ENCODE results near the gene RSPO4.

The RSPO4 gene

DNA sequence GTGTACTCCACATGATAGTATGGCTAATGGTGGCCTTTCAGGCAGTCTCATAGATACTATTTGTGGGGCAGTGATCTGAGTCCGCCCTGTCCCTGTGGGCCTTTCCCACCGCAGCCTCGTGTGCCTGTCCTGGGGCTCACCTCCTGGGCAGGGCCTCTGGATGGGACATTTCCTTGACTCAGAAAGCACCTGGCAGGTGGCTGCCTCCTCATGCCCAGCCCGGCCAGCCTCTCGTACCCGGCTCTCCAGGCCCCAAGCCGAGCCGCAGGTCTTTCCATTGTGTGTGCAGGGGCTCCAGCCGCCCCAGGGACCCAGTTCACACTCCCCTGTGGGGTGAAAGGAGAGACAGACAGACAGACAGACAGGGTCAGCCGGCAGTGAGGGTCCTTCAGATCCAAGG lies 38.3 kb downstream of the RSPO4 start:
- Histone ChIP-seq H3K27me3 (ENCODE audit: low read depth, low read length) (no peaks in the 10 kb centered on the region), H3K4me1 (ENCODE audit: control insufficient read depth in 1 of 2, insufficient read depth in 2 of 2, low read length in 2 of 2) (no peaks in the 10 kb centered on the region), H3K4me3 (ENCODE audit: low read depth in 1 of 2, low read length in 2 of 2) (no peak overlapping the region), H3K36me3 (ENCODE audit: control insufficient read depth in 1 of 2, insufficient read depth in 2 of 2, low read length in 2 of 2) (no peaks in the 10 kb centered on the region), H3K9me3 (ENCODE audit: control insufficient read depth in 1 of 2, low read length in 2 of 2) (no peaks in the 10 kb centered on the region), H3K27ac (ENCODE audit: low read length) (no peak overlapping the region)

GRCh38 chr20:962683-963082 lies 39.4 kb downstream of the RSPO4 start:
- H3K27me3 ChIP-seq (ENCODE audit: low read depth, low read length): no peaks in the 10 kb centered on the region
- no peak overlapping the region for H3K27ac ChIP-seq (ENCODE audit: low read length)
- H3K9me3 ChIP-seq (ENCODE audit: control insufficient read depth in 1 of 2, low read length in 2 of 2): no peaks in the 10 kb centered on the region
- no peak overlapping the region for H3K4me3 ChIP-seq (ENCODE audit: low read depth in 1 of 2, low read length in 2 of 2)
- no peaks in the 10 kb centered on the region for H3K36me3 ChIP-seq (ENCODE audit: control insufficient read depth in 1 of 2, insufficient read depth in 2 of 2, low read length in 2 of 2)
- no peaks in the 10 kb centered on the region for H3K4me1 ChIP-seq (ENCODE audit: control insufficient read depth in 1 of 2, insufficient read depth in 2 of 2, low read length in 2 of 2)

DNA sequence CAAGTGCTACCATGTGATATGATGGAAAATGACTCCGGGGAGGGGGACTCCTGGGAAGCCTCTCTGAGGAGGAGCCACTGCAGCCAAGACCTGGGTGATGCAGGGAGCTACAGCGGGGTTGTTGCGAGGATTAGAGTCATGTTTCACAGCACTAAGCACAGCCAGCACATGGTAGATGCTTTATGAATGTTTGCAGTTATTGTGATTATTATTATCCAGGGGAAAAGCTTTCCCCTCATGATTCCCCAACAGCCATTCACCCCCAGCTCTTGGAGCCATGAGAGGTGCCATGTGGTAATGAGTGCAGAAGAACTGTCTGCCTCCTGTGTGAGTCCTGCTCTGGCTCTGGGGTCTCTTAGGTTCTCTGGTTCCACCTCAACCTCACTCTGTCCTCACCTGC lies 39.9 kb downstream of the RSPO4 start:
- H3K4me1 ChIP-seq (ENCODE audit: control insufficient read depth in 1 of 2, insufficient read depth in 2 of 2, low read length in 2 of 2): no peaks in the 10 kb centered on the region
- no peaks in the 10 kb centered on the region for H3K27me3 ChIP-seq (ENCODE audit: low read depth, low read length)
- no peak overlapping the region for H3K27ac ChIP-seq (ENCODE audit: low read length)
- no peaks in the 10 kb centered on the region for H3K9me3 ChIP-seq (ENCODE audit: control insufficient read depth in 1 of 2, low read length in 2 of 2)
- no peaks in the 10 kb centered on the region for H3K36me3 ChIP-seq (ENCODE audit: control insufficient read depth in 1 of 2, insufficient read depth in 2 of 2, low read length in 2 of 2)
- H3K4me3 ChIP-seq (ENCODE audit: low read depth in 1 of 2, low read length in 2 of 2): no peak overlapping the region

DNA sequence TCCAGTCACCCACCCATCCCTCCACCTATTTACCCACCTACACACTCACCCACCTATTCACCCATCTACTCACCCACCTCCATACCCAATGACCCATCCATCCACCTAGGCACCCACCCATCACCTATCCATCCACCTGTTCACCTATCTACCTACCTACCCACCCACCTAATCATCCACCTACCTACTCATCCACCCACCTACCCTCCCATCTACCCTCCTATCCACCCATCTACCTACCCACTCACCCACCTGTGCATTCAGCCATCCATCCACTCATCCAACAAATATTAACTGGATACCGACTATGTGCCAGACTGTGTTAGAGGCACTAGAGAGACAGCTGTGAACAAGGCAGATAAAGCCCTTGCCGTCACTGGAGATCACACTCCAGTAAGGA lies 40.3 kb downstream of the RSPO4 start:
- Histone ChIP-seq H3K27me3 (ENCODE audit: low read depth, low read length) (no peaks in the 10 kb centered on the region), H3K36me3 (ENCODE audit: control insufficient read depth in 1 of 2, insufficient read depth in 2 of 2, low read length in 2 of 2) (no peaks in the 10 kb centered on the region)

DNA sequence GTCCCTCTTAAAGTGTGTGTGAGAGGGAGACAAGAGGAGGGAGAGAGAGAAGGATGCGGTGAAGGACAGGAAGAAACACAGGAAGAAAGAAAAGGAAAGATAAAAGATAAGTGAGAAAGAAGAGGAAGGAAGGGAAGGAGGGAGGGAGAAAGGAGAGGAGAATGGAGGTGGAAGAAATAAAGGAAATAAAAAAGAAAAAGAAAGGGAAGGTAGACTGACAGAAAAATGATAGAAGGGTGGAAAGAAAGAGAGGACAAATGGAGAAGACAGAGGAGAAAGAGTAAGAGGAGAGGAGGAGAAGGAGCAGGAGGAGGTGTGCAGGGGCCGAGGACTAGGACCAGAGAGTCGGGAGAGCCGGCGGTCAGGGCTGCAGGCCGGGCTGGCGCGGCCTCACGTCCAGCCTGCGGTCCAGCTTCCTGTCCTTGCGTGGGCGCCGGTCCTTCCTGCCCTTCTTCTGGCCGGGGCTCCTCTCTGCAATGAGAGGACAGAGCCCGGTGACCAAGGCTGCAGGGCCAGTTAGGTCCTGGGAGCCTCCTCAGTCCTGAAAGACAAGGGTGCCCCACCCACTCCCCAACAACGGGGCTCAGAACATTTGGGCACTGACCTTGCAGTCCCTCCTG lies 42.0 kb downstream of the RSPO4 start:
- Histone ChIP-seq H3K27me3 (ENCODE audit: low read depth, low read length) (peaks cover 4% of the 10 kb centered on the region), H3K4me3 (ENCODE audit: low read depth in 1 of 2, low read length in 2 of 2) (no peak overlapping the region), H3K4me1 (ENCODE audit: control insufficient read depth in 1 of 2, insufficient read depth in 2 of 2, low read length in 2 of 2) (peaks cover 0 to 5% of the 10 kb centered on the region in 2 donors), H3K27ac (ENCODE audit: low read length) (no peak overlapping the region), H3K36me3 (ENCODE audit: control insufficient read depth in 1 of 2, insufficient read depth in 2 of 2, low read length in 2 of 2) (no peaks in the 10 kb centered on the region), H3K9me3 (ENCODE audit: control insufficient read depth in 1 of 2, low read length in 2 of 2) (no peaks in the 10 kb centered on the region)

More for the DNA sequence above, 40.3 kb downstream of the RSPO4 start:
- Histone ChIP-seq H3K27ac (ENCODE audit: low read length) (no peak overlapping the region), H3K4me1 (ENCODE audit: control insufficient read depth in 1 of 2, insufficient read depth in 2 of 2, low read length in 2 of 2) (no peaks in the 10 kb centered on the region), H3K9me3 (ENCODE audit: control insufficient read depth in 1 of 2, low read length in 2 of 2) (no peaks in the 10 kb centered on the region), H3K4me3 (ENCODE audit: low read depth in 1 of 2, low read length in 2 of 2) (no peak overlapping the region)

DNA sequence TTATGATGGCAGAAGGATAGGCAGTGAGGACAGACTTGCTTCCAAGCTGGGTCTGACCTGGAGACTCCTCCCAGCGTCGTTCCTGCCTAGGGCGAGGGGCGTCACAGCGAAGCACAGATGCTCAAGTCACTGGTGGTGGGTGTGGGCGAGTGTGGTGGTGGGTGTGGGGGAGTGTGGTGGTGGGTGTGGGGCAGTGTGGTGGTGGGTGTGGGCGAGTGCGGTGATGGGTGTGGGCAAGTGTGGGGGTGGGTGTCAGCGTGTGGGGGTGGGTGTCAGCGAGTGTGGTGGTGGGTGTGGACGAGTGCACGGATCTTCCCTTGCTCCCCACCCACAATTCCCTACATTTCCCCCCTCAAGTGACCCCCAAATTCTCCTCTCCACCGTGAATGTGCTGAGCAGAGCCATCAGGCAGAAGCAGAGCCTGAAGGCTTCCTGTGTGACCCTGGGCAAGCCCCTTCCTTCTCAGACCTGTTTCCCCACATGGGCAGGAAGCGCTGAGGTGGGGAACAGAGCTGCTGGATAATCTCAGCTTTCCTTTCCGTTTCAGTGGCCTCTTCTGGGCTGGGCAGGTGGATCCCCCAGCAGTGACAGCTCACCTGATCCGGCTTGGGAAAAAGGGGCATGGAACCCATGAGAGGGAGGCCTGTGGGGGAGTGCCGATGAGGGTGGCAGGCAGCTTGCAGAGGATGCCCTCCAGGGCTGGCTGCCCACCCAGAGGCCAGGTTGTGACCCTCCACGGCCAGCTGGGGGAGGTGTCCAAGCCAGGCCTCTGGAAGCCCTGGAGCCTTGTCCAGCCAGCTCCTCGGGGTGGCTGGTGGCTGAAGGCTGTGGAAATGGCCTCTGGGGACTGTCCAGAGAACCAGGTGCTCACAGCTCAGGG lies 42.9 kb downstream of the RSPO4 start:
- Histone ChIP-seq H3K9me3 (ENCODE audit: control insufficient read depth in 1 of 2, low read length in 2 of 2) (no peaks in the 10 kb centered on the region), H3K27ac (ENCODE audit: low read length) (no peak overlapping the region), H3K4me1 (ENCODE audit: control insufficient read depth in 1 of 2, insufficient read depth in 2 of 2, low read length in 2 of 2) (peaks cover 0 to 5% of the 10 kb centered on the region in 2 donors), H3K36me3 (ENCODE audit: control insufficient read depth in 1 of 2, insufficient read depth in 2 of 2, low read length in 2 of 2) (no peaks in the 10 kb centered on the region), H3K4me3 (ENCODE audit: low read depth in 1 of 2, low read length in 2 of 2) (no peak overlapping the region), H3K27me3 (ENCODE audit: low read depth, low read length) (peaks cover 9% of the 10 kb centered on the region)

- H3K9me3 ChIP-seq (ENCODE audit: control insufficient read depth in 1 of 2, low read length in 2 of 2): no peaks in the 10 kb centered on the region
- peaks cover 9% of the 10 kb centered on the region for H3K27me3 ChIP-seq (ENCODE audit: low read depth, low read length)
- H3K36me3 ChIP-seq (ENCODE audit: control insufficient read depth in 1 of 2, insufficient read depth in 2 of 2, low read length in 2 of 2): no peaks in the 10 kb centered on the region
These were observed 44.6 kb downstream of the RSPO4 start for GRCh38 chr20:957544-957943.

GRCh38 chr20:956330-956951 lies 45.7 kb downstream of the RSPO4 start:
- no peak overlapping the region for H3K4me3 ChIP-seq (ENCODE audit: low read depth in 1 of 2, low read length in 2 of 2)
- no peaks in the 10 kb centered on the region for H3K9me3 ChIP-seq (ENCODE audit: control insufficient read depth in 1 of 2, low read length in 2 of 2)
- H3K36me3 ChIP-seq (ENCODE audit: control insufficient read depth in 1 of 2, insufficient read depth in 2 of 2, low read length in 2 of 2): no peaks in the 10 kb centered on the region
- peaks cover 9% of the 10 kb centered on the region for H3K27me3 ChIP-seq (ENCODE audit: low read depth, low read length)
- H3K27ac ChIP-seq (ENCODE audit: low read length): no peak overlapping the region
- peaks cover 0 to 5% of the 10 kb centered on the region in 2 donors for H3K4me1 ChIP-seq (ENCODE audit: control insufficient read depth in 1 of 2, insufficient read depth in 2 of 2, low read length in 2 of 2)

More at GRCh38 chr20:957544-957943, 44.6 kb downstream of the RSPO4 start:
- no peak overlapping the region for H3K4me3 ChIP-seq (ENCODE audit: low read depth in 1 of 2, low read length in 2 of 2)
- H3K4me1 ChIP-seq (ENCODE audit: control insufficient read depth in 1 of 2, insufficient read depth in 2 of 2, low read length in 2 of 2): peaks cover 0 to 5% of the 10 kb centered on the region in 2 donors
- H3K27ac ChIP-seq (ENCODE audit: low read length): no peak overlapping the region

GRCh38 chr20:955656-956055 lies 46.5 kb downstream of the RSPO4 start:
- no peaks in the 10 kb centered on the region for H3K9me3 ChIP-seq (ENCODE audit: control insufficient read depth in 1 of 2, low read length in 2 of 2)
- no peak overlapping the region for H3K27ac ChIP-seq (ENCODE audit: low read length)
- peaks cover 0 to 5% of the 10 kb centered on the region in 2 donors for H3K4me1 ChIP-seq (ENCODE audit: control insufficient read depth in 1 of 2, insufficient read depth in 2 of 2, low read length in 2 of 2)
- no peak overlapping the region for H3K4me3 ChIP-seq (ENCODE audit: low read depth in 1 of 2, low read length in 2 of 2)
- no peaks in the 10 kb centered on the region for H3K36me3 ChIP-seq (ENCODE audit: control insufficient read depth in 1 of 2, insufficient read depth in 2 of 2, low read length in 2 of 2)
- peaks cover 9% of the 10 kb centered on the region for H3K27me3 ChIP-seq (ENCODE audit: low read depth, low read length)

DNA sequence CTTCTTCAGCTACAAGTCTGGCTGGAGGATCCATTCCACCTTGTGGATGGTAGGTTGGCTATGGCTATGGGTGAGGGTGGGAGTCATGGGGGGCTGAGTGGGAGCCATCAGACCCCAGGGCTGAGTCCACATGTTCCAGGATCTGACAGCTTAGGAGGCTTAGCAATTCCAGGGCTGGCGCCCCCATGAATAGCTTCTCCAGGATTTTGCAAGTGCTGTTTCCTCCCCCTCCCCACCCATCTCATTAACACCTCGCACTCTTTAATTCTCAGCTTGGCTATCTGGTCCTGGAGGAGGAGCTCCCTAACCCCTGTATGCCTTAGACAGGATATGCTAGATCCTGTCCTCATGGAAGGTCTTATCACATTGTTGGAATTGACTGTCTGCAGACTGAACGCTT lies 47.0 kb downstream of the RSPO4 start:
- Histone ChIP-seq H3K9me3 (ENCODE audit: control insufficient read depth in 1 of 2, low read length in 2 of 2) (no peaks in the 10 kb centered on the region), H3K36me3 (ENCODE audit: control insufficient read depth in 1 of 2, insufficient read depth in 2 of 2, low read length in 2 of 2) (no peaks in the 10 kb centered on the region), H3K27me3 (ENCODE audit: low read depth, low read length) (peaks cover 9% of the 10 kb centered on the region), H3K27ac (ENCODE audit: low read length) (no peak overlapping the region), H3K4me1 (ENCODE audit: control insufficient read depth in 1 of 2, insufficient read depth in 2 of 2, low read length in 2 of 2) (peaks cover 0 to 5% of the 10 kb centered on the region in 2 donors), H3K4me3 (ENCODE audit: low read depth in 1 of 2, low read length in 2 of 2) (no peak overlapping the region)

DNA sequence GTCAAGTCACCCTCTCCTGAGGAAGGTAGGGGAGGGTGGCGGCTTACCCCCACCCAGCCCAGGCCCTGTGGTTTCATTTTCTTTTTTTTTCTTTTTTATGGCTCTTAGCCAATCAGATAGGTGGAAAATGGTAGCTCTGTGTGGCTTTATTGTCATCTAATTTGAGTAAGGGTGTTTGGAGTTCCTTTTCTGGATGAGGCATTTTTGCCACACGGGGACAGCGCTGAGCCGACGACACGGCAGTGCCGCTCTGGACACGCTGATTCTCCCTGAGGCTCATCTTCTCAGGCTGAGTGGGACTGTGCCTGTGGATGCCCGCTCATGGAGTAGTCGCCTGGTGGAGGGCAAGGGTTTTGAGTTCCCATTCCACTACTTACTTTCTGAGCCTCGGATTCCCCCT lies 48.4 kb downstream of the RSPO4 start:
- H3K27me3 ChIP-seq (ENCODE audit: low read depth, low read length): peaks cover 9% of the 10 kb centered on the region
- no peak overlapping the region for H3K27ac ChIP-seq (ENCODE audit: low read length)
- no peak overlapping the region for H3K4me3 ChIP-seq (ENCODE audit: low read depth in 1 of 2, low read length in 2 of 2)
- no peaks in the 10 kb centered on the region for H3K36me3 ChIP-seq (ENCODE audit: control insufficient read depth in 1 of 2, insufficient read depth in 2 of 2, low read length in 2 of 2)
- no peaks in the 10 kb centered on the region for H3K9me3 ChIP-seq (ENCODE audit: control insufficient read depth in 1 of 2, low read length in 2 of 2)
- H3K4me1 ChIP-seq (ENCODE audit: control insufficient read depth in 1 of 2, insufficient read depth in 2 of 2, low read length in 2 of 2): peaks cover 0 to 5% of the 10 kb centered on the region in 2 donors

Measured in muscle layer of duodenum (tissue), 2 donors.